ENCODE measurements around the gene CDH23.
A peak's percentile ranks its signal among the peaks of the same experiment; 100 is the strongest.

CDH23 gene

DNA sequence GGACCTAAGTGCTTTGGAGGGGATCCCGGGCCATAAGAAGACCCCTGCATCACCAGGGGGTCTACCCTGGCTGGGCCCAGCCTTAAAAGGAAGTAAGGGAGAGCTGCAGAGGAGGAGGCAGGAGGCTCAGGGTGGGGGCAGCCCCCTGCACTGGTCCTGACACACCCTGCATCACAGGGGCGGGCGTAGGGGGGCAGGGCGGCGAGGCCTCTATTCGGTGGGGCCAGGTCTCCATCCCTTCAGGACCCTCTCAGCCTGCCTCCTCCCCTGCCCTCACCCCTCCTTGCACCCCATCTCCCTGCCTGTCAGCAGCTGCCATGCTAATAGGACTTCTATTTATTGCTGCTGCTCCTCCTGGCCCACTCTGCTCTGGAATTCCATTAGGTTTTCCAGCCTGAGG lies 221.5 kb downstream of the CDH23 start:
- no peaks in the 10 kb centered on the region for H3K27me3 Mint-ChIP-seq

DNA sequence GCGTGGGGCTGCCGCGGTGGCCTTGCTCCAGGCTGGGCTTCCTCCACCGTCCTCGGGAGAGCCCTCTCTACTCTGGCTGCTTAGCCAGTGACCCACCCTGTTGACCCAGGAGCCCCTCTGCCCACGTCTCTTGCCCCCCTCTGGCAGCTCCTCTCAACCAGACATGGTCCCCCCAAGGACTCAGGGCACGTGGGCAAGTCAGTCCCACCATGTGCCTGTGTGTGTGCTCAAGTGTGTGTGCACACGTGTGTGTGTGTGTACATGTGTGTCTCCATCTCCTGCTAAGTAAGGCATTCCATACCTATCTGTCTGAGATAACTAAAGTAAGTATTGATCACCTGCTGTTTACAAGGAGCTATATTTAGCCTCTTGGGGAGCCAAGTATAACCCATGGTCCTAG lies 221.9 kb downstream of the CDH23 start:
- Mint-ChIP-seq H3K4me3 (no peak overlapping the region), H3K36me3 (ENCODE audit: low read depth) (no peaks in the 10 kb centered on the region), H3K27ac (no peak overlapping the region), H3K4me1 (ENCODE audit: low read depth) (peaks cover 38% of the 10 kb centered on the region), H3K9me3 (no peaks in the 10 kb centered on the region), H3K27me3 (no peaks in the 10 kb centered on the region)
- intact Hi-C loops (cut with micrococcal nuclease): no loop called here

More for the DNA sequence above, 221.5 kb downstream of the CDH23 start:
- H3K4me1 Mint-ChIP-seq (ENCODE audit: low read depth): peaks cover 38% of the 10 kb centered on the region
- no peak overlapping the region for H3K4me3 Mint-ChIP-seq
- no peak overlapping the region for H3K27ac Mint-ChIP-seq
- no peaks in the 10 kb centered on the region for H3K9me3 Mint-ChIP-seq
- no peaks in the 10 kb centered on the region for H3K36me3 Mint-ChIP-seq (ENCODE audit: low read depth)
- intact Hi-C loops (cut with micrococcal nuclease): no loop called here

DNA sequence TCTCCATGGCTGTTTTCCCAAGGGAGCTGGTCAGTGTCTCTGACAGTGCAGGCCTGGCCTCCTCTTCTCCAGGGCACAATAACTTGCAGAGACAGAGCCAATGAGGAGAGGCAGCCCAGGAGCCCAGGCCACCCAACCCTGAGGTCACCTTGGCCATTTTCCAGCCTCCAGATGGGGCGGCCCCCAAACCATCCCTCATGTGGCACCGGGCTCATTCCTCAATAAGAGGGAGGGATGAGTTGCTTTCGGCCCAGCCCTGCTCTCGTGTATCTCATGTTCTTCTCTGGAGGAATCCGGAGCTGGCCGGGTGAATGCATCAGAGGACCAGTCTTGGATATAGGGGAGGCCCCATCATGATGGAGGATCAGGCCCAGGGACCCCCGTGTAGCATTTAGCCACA lies 223.9 kb downstream of the CDH23 start:
- Mint-ChIP-seq H3K27ac (no peak overlapping the region), H3K9me3 (no peaks in the 10 kb centered on the region), H3K36me3 (ENCODE audit: low read depth) (no peaks in the 10 kb centered on the region), H3K27me3 (peaks cover 2% of the 10 kb centered on the region), H3K4me1 (ENCODE audit: low read depth) (peaks cover 32% of the 10 kb centered on the region), H3K4me3 (no peak overlapping the region)
- intact Hi-C loops (cut with micrococcal nuclease): no loop called here

DNA sequence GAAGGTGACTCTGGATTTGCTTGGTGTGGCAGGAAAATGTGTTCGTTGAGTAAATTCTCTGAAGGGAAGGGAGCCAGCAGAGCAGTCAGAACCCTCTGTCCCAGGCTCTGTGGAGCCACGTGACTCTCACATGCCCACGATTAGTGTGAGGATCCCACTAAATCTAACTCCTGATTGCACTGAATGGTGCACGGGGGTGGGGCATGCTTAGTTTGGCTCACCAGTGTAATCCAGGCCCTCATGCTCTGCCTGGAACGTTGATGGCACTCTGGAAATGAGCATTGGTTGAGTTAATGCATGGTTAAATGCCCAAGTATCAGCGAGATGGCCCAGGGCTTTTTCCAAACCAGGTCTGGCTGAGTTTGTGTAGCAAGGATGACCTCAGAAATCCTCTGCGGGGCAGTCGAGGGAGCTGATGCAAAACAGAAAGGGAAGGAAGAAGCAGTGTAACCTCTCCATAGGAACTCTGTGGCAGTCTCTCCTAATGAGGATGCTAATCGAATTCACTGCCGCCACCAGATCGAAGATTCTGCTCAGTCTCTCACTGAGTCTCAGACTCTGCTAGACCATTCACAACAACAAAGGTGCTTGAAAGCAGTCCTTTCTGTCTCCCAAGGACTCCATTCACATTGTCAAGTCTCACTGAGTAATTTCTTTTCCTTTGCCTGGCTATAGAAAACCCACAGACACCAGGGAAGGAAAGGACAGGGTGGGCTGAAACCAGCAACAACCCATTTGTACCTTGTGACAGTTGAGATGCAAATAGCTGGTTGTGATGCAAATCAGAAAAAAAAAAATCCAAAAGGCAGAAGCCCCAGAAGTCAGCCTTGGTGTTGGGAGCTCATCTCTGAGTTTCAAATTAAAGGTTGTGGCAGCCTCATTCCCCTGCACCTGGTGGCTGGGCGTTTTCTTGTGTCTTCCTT lies 224.8 kb downstream of the CDH23 start:
- Mint-ChIP-seq H3K27ac (no peak overlapping the region), H3K27me3 (peaks cover 2% of the 10 kb centered on the region)

DNA sequence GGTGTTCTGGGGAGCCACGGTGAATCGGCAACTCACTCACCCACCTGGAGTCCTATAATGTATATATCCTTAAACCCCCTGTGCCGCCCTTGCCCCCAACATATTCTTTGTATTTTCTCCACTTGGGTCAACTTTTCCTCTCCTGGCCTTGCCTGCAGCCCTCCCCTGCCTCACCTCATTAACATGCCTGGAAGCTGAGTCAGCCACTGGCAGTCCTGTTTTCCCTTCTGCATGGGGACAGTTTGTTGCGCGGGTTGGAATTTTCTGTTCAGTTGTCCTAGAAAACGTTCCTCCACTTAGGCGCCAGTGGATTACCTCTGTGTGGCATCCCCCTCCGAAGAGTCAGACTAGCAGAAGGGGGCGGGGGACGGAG lies 225.4 kb downstream of the CDH23 start:
- no peak overlapping the region for H3K27ac Mint-ChIP-seq

More for the DNA sequence above, 224.8 kb downstream of the CDH23 start:
- peaks cover 32% of the 10 kb centered on the region for H3K4me1 Mint-ChIP-seq (ENCODE audit: low read depth)
- no peaks in the 10 kb centered on the region for H3K36me3 Mint-ChIP-seq (ENCODE audit: low read depth)
- H3K9me3 Mint-ChIP-seq: no peaks in the 10 kb centered on the region
- intact Hi-C loops (cut with micrococcal nuclease): no loop called here
- H3K4me3 Mint-ChIP-seq: no peak overlapping the region

DNA sequence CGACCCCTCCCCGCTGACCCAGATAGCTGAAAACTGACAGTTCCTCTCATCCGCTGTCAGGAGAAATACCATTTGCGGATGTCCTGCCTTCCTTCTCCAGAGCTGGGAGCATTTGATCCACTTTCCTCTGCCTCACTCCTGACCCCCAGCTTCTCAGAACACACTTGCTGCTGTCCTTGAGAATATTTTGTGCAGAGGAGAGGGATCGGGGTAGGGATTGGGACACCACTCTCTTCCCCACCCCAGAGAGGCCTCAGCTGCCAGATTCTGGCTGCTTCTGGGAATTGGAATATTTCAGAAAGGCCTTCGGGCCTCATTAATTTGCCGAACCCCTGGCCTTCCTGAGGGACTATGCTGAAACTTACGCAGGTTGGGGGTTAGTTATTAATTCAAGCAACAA lies 225.9 kb downstream of the CDH23 start:
- intact Hi-C loops (cut with micrococcal nuclease): no loop called here

More for the DNA sequence above, 225.4 kb downstream of the CDH23 start:
- H3K4me1 Mint-ChIP-seq (ENCODE audit: low read depth): peaks cover 32% of the 10 kb centered on the region
- H3K4me3 Mint-ChIP-seq: no peak overlapping the region
- H3K9me3 Mint-ChIP-seq: no peaks in the 10 kb centered on the region
- H3K27me3 Mint-ChIP-seq: peaks cover 2% of the 10 kb centered on the region
- intact Hi-C loops (cut with micrococcal nuclease): no loop called here
- no peaks in the 10 kb centered on the region for H3K36me3 Mint-ChIP-seq (ENCODE audit: low read depth)

DNA sequence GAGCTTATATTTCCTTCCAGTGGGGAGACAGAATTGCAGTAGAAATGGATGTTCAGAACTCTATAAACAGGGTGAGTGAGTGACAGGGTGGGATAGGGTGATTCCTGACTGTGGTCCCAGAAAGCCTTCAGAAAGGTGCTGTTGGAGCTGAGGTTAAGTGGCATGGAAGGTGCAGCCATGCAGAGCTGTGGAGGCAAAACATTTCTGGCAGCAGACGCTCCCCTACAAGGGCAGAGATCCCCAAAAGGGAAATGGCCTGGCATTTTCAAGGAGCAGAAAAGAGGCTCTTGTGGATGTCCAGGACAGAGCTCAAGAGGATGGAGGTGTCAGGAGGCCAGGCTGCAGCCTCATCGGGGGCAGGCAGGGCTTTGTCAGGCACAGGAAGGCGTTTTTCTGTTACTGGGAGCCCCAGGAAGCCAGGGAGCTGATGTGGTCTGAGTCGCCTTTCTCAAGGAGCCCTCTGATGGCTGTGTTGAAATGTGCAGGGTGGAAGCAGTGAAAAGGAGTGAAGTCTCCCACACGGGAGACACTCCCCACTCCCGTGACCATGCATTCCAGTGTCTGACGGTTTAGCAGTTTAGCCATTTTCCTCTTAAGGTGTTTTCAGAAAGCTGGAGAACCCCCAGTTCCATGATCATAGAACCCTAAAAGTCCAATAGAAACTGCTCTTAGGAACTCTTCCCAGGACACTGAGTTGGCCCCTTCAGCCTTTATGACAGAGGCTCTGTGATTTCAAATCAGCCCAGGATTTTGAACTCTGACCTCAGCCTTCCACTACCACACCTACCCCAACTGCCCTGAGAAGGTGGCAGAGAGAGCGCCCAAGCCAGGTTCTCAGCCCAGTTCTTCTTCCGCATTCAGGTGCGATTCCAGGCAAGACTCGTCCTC lies 226.6 kb downstream of the CDH23 start:
- intact Hi-C loops (cut with micrococcal nuclease): no loop called here
- Mint-ChIP-seq H3K27me3 (peaks cover 4% of the 10 kb centered on the region), H3K27ac (peak overlapping the region; percentile 26), H3K9me3 (no peaks in the 10 kb centered on the region), H3K4me1 (ENCODE audit: low read depth) (peaks cover 42% of the 10 kb centered on the region), H3K36me3 (ENCODE audit: low read depth) (no peaks in the 10 kb centered on the region), H3K4me3 (no peak overlapping the region)

More for the DNA sequence above, 225.9 kb downstream of the CDH23 start:
- Mint-ChIP-seq H3K9me3 (no peaks in the 10 kb centered on the region), H3K4me3 (no peak overlapping the region), H3K27me3 (peaks cover 2% of the 10 kb centered on the region), H3K27ac (peak overlapping the region; percentile 26), H3K36me3 (ENCODE audit: low read depth) (no peaks in the 10 kb centered on the region), H3K4me1 (ENCODE audit: low read depth) (peaks cover 35% of the 10 kb centered on the region)

DNA sequence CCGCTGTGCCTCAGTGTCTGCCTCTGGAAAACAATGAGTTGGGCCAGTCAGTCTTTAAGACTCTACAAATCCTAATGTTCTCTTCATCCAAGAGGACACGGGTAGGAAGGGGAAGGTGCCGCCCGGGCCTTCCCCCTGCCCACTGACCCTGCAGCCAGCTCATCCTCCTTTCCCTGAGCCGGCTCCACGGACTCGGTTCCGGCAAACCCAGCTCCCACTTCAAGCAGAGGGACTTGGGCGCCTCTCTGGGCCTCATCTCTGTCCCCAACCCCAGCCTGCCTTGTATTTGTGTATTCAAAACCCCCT lies 227.2 kb downstream of the CDH23 start:
- intact Hi-C loops (cut with micrococcal nuclease): no loop called here
- no peaks in the 10 kb centered on the region for H3K9me3 Mint-ChIP-seq
- H3K27ac Mint-ChIP-seq: no peak overlapping the region
- H3K4me3 Mint-ChIP-seq: no peak overlapping the region
- no peaks in the 10 kb centered on the region for H3K36me3 Mint-ChIP-seq (ENCODE audit: low read depth)
- H3K4me1 Mint-ChIP-seq (ENCODE audit: low read depth): peaks cover 48% of the 10 kb centered on the region
- peaks cover 4% of the 10 kb centered on the region for H3K27me3 Mint-ChIP-seq

DNA sequence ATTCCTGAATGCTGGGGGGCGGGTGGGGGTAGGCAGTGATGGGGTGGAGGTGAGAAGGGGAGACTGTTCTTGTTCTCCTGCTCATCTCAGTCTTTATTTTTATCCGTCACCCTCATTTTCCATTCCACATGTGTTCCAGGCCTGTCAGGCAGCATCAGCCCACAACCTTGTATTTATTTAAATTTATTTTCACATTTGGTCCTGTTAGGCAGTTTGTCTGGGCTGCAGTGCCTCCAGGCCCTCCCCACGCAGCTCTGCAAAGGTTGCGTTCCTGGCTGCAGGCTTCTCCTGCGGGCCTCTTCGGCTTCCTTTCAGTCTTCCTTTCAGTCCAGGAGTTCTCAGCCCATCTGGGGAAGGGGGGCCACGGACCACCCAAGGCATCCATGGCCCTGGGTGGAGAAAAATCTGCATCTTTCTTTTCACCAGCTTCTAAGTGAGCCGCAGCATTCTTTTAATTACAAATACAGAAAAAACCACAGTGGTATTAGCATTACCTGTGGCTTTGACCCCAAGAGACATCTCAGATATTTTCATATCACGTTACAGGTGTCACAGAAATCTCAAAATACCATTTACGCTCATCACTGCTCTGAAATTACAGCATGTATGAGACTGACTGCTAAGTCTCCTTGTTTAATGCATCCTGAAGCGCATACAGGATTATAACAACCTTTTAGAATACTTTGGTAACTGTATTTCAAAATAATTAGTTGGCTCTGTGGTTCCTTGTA lies 228.9 kb downstream of the CDH23 start:
- Mint-ChIP-seq H3K4me3 (no peak overlapping the region), H3K27me3 (peaks cover 4% of the 10 kb centered on the region)

DNA sequence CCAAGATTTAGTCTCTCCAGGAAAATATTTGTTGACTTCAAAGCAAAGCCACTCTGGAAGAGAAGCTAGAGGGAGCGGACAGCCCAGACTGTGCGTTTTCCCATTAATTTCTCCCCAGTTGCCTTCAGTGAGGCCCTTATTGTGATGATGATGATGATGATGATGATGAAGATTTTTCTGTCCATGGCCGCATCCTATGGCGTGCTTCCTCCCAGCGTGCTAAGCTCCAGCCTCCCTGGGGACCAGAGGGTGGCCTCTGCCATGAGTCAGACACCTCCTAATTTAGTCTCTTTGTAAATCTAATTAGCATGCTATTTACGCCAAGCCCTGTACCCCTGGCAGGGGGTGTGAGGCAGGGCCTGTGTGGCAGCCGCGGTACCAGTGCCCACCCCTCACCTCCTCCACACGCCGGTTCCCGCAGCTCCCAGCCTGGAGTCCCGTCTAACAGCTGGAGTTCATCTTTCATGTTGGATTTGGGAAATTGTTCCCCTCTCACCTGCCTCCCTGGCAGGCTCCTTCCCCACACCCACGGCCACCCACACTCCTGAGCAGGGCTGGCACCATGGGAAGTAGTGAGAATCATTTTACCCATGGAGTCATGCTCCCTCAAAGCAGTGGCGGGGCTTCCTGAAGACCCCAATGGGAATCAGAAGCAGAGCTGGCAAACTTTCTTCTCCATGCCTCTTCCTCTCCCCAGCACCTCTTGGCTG lies 230.7 kb downstream of the CDH23 start:
- Mint-ChIP-seq H3K9me3 (no peaks in the 10 kb centered on the region), H3K36me3 (ENCODE audit: low read depth) (no peaks in the 10 kb centered on the region), H3K27ac (peak overlapping the region; percentile 38), H3K27me3 (peaks cover 5% of the 10 kb centered on the region), H3K4me3 (no peak overlapping the region), H3K4me1 (ENCODE audit: low read depth) (peaks cover 38% of the 10 kb centered on the region)
- intact Hi-C loops (cut with micrococcal nuclease): no loop called here

More for the DNA sequence above, 228.9 kb downstream of the CDH23 start:
- Mint-ChIP-seq H3K9me3 (no peaks in the 10 kb centered on the region), H3K36me3 (ENCODE audit: low read depth) (no peaks in the 10 kb centered on the region), H3K27ac (no peak overlapping the region), H3K4me1 (ENCODE audit: low read depth) (peaks cover 56% of the 10 kb centered on the region)
- intact Hi-C loops (cut with micrococcal nuclease): no loop called here

DNA sequence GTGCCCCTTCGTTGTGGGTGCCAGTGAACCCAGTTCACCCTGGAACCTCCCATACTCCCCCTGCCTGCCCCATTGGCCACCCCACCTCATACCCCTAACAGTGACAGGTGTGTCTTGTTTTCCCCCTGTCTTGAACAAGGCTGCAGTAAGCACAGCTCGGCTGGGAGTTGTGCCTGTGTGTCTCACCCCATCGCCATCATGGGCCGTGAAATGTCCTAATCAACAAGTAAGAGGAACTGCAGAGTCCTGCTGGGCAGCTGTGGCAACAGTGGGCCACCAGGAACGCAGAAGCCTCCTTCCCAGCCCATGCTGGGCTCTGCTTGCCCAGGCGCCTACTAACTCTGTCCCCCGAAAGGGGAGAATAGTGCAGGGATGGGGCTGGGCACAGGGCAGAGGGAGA lies 231.2 kb downstream of the CDH23 start:
- no peak overlapping the region for H3K4me3 Mint-ChIP-seq
- H3K36me3 Mint-ChIP-seq (ENCODE audit: low read depth): no peaks in the 10 kb centered on the region
- H3K27ac Mint-ChIP-seq: peak overlapping the region; percentile 38
- peaks cover 36% of the 10 kb centered on the region for H3K4me1 Mint-ChIP-seq (ENCODE audit: low read depth)
- H3K9me3 Mint-ChIP-seq: no peaks in the 10 kb centered on the region
- H3K27me3 Mint-ChIP-seq: peaks cover 5% of the 10 kb centered on the region
- intact Hi-C loops (cut with micrococcal nuclease): no loop called here

DNA sequence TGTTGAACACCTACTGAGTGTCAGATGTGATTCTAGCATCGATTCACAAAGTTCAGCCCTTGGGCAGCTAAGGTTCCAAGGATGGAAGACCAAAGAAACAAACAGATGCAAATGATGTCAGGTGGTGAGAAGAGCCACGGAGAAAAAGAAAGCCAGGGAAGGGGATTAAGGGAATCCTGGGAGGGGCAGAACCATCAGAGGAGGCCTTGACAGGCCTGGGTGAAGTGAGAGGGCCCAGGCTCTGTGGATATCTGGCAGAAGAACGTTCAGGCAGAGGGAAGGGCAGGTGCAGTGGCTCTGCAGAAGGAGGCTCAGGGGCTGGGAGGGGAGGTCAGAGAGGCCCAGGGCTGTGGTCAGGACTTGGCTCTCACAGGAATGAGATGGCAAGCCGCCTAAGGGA lies 232.4 kb downstream of the CDH23 start:
- intact Hi-C loops (cut with micrococcal nuclease): no loop called here
- Mint-ChIP-seq H3K9me3 (no peaks in the 10 kb centered on the region), H3K36me3 (ENCODE audit: low read depth) (no peaks in the 10 kb centered on the region), H3K4me3 (no peak overlapping the region), H3K4me1 (ENCODE audit: low read depth) (peaks cover 25% of the 10 kb centered on the region), H3K27ac (no peak overlapping the region), H3K27me3 (peaks cover 3% of the 10 kb centered on the region)

DNA sequence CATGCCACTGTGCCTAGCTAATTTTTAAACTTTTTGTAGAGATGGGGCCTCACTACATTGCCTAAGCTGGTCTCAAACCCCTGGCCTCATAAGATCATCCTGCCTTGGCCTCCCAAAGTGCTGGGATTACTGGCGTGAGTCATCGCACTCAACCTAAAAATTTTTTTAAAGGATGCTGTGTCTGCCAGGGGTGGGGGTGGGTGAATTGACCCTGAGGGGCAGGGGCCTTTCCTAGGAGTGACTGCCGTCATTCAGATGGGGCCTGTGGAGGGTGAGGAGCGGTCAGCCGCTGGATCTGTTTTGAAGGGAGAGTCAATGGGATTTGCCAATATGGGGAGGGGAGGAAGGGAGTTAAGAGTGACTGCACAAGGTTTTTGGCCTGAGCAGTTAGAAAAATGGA lies 233.4 kb downstream of the CDH23 start:
- intact Hi-C loops (cut with micrococcal nuclease): loop anchor here (10.0 kb wide), 1 partner anchor 65 kb away; no protein-coding TSS in a partner anchor
- Mint-ChIP-seq H3K36me3 (ENCODE audit: low read depth) (no peaks in the 10 kb centered on the region), H3K9me3 (no peaks in the 10 kb centered on the region), H3K27ac (no peak overlapping the region), H3K27me3 (peaks cover 3% of the 10 kb centered on the region), H3K4me3 (no peak overlapping the region), H3K4me1 (ENCODE audit: low read depth) (peaks cover 35% of the 10 kb centered on the region)

Measured in dendritic cell treated with granulocyte-macrophage colony-stimulating factor and Interleukin-4, amounts not matched to agents 40 ng/mL and 50 ng/mL, for 4 days (primary cell).